Nephron progenitor cell (in vitro differentiated cells): ENCODE data around the gene GPLD1.

ENCODE experiments used
- DNase-seq: peaks from one replicate; pipeline ENCODE4 v3.0.0; 2021
- H3K27ac Mint-ChIP-seq: 2 replicates; pipeline ENCODE4 v1.8.0; 2021; ENCODE audit warnings: mild to moderate bottlenecking, moderate library complexity, mixed read lengths
- H3K27me3 Mint-ChIP-seq: 2 replicates; pipeline ENCODE4 v1.8.0; 2021; ENCODE audit warnings: mild to moderate bottlenecking, low read depth, mixed read lengths; ENCODE audit not compliant: poor library complexity
- H3K36me3 Mint-ChIP-seq: 2 replicates; pipeline ENCODE4 v1.8.0; 2021; ENCODE audit warnings: low read depth, mixed read lengths
- H3K4me1 Mint-ChIP-seq: 2 replicates; pipeline ENCODE4 v1.8.0; 2021; ENCODE audit warnings: mixed read lengths
- H3K4me3 Mint-ChIP-seq: 2 replicates; pipeline ENCODE4 v1.8.0; 2021; ENCODE audit warnings: mild to moderate bottlenecking, moderate library complexity, mixed read lengths
- H3K9me3 Mint-ChIP-seq: 2 replicates; pipeline ENCODE4 v1.8.0; 2021; ENCODE audit warnings: mild to moderate bottlenecking, moderate library complexity, mixed read lengths
- TF ChIP-seq, protein P1 (sequence below): fragments of 200-600 bp; sonication (generic); IDR thresholded peaks from 2 replicates; pipeline ENCODE4 v1.5.0; 2021; ENCODE audit warnings: antibody characterized with exemption

Gene GPLD1

GRCh38 chr6:24484657-24485323 is 4.6 kb downstream of the GPLD1 start:
- H3K27ac Mint-ChIP-seq: no peak overlapping the region
- TF ChIP-seq, protein P1, sequence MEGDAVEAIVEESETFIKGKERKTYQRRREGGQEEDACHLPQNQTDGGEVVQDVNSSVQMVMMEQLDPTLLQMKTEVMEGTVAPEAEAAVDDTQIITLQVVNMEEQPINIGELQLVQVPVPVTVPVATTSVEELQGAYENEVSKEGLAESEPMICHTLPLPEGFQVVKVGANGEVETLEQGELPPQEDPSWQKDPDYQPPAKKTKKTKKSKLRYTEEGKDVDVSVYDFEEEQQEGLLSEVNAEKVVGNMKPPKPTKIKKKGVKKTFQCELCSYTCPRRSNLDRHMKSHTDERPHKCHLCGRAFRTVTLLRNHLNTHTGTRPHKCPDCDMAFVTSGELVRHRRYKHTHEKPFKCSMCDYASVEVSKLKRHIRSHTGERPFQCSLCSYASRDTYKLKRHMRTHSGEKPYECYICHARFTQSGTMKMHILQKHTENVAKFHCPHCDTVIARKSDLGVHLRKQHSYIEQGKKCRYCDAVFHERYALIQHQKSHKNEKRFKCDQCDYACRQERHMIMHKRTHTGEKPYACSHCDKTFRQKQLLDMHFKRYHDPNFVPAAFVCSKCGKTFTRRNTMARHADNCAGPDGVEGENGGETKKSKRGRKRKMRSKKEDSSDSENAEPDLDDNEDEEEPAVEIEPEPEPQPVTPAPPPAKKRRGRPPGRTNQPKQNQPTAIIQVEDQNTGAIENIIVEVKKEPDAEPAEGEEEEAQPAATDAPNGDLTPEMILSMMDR: no peak
- no peaks in the 10 kb centered on the region for H3K4me1 Mint-ChIP-seq
- no peak for DNase-seq
- H3K36me3 Mint-ChIP-seq: peaks cover 7% of the 10 kb centered on the region
- H3K9me3 Mint-ChIP-seq: peaks cover 4% of the 10 kb centered on the region
- peaks cover 2% of the 10 kb centered on the region for H3K27me3 Mint-ChIP-seq
- H3K4me3 Mint-ChIP-seq: no peak overlapping the region

DNA sequence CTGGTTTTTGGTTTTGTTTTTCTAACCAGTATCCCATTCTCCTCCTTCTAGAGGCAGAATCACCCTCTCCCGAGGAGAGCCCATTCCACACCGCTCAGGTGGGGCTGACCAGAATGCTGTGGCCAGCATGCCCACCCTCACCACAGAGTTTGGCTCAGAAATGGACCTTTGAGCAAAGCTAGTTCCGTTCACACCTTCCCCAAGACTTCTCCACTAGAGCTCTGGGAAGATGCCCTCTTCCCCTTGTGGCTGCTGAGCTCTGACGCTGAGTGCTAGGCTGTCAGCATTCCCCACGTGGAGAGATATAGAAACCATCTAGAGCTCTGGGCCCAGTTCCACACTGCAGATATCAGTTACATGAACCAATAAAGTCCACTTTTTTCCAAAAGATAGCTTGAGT is 7.9 kb downstream of the GPLD1 start:
- TF ChIP-seq, protein P1: no peak
- no peak overlapping the region for H3K27ac Mint-ChIP-seq
- no peak overlapping the region for H3K4me3 Mint-ChIP-seq
- no peak for DNase-seq
- H3K9me3 Mint-ChIP-seq: peaks cover 12% of the 10 kb centered on the region
- H3K36me3 Mint-ChIP-seq: peaks cover 18% of the 10 kb centered on the region
- H3K4me1 Mint-ChIP-seq: no peaks in the 10 kb centered on the region
- H3K27me3 Mint-ChIP-seq: no peaks in the 10 kb centered on the region

- TF ChIP-seq, protein P1: no peak
- Mint-ChIP-seq H3K27me3 (no peaks in the 10 kb centered on the region), H3K4me1 (no peaks in the 10 kb centered on the region), H3K4me3 (no peak overlapping the region), H3K27ac (no peak overlapping the region), H3K36me3 (peaks cover 18% of the 10 kb centered on the region), H3K9me3 (peaks cover 12% of the 10 kb centered on the region)
- no peak for DNase-seq
These were observed 8.7 kb downstream of the GPLD1 start for GRCh38 chr6:24480705-24481104.

GRCh38 chr6:24478903-24479302 is 10.5 kb downstream of the GPLD1 start:
- TF ChIP-seq, protein P1: no peak
- Mint-ChIP-seq H3K4me3 (no peak overlapping the region), H3K4me1 (no peaks in the 10 kb centered on the region), H3K9me3 (peaks cover 12% of the 10 kb centered on the region), H3K27me3 (no peaks in the 10 kb centered on the region), H3K36me3 (peaks cover 18% of the 10 kb centered on the region), H3K27ac (no peak overlapping the region)
- no peak for DNase-seq

GRCh38 chr6:24477070-24477469 is 12.3 kb downstream of the GPLD1 start:
- Mint-ChIP-seq H3K4me1 (no peaks in the 10 kb centered on the region), H3K36me3 (peaks cover 18% of the 10 kb centered on the region), H3K27me3 (no peaks in the 10 kb centered on the region), H3K27ac (no peak overlapping the region), H3K4me3 (no peak overlapping the region), H3K9me3 (peaks cover 12% of the 10 kb centered on the region)
- TF ChIP-seq, protein P1: no peak
- no peak for DNase-seq

DNA sequence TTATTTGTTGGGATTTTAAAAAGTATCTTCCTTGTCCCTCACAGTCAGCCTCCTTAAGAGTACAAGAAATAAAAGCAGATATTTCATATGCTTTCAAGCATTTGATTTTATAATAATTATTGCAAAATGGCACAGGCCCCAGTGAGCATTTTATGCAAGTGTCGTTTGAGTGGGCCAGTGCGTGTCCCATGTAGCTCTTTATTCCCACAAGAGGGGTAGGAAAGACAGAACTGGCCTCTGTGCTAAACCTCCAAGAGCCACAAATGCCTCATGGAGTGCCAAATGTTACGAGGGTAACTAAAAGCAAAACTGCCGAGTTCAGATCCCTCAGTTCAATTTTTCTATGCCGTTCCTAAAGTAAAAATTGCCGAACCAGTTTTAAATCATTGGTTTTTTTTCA is 12.7 kb downstream of the GPLD1 start:
- H3K9me3 Mint-ChIP-seq: peaks cover 12% of the 10 kb centered on the region

More for the DNA sequence above, 12.7 kb downstream of the GPLD1 start:
- Mint-ChIP-seq H3K4me3 (no peak overlapping the region), H3K27ac (no peak overlapping the region), H3K27me3 (no peaks in the 10 kb centered on the region), H3K36me3 (peaks cover 18% of the 10 kb centered on the region), H3K4me1 (no peaks in the 10 kb centered on the region)
- TF ChIP-seq, protein P1: no peak
- DNase-seq: no peak
